Activated CD4-positive, alpha-beta T cell treated with anti-CD3 and anti-CD28 coated beads for 24 hours (primary cell): ENCODE measurements around the gene MS4A3.
"Not testable (repeated sequence)": the region's sequence is repeated elsewhere in the genome, so short reads cannot be mapped to it uniquely, and the experiment has no call there.

Source experiments
- DNase-seq, 2 donors: peaks; one replicate each; pipeline ENCODE4 v3.0.0-alpha.2; 2020; ENCODE audit warnings: low read depth in 2 of 2

MS4A3 gene, protein sequence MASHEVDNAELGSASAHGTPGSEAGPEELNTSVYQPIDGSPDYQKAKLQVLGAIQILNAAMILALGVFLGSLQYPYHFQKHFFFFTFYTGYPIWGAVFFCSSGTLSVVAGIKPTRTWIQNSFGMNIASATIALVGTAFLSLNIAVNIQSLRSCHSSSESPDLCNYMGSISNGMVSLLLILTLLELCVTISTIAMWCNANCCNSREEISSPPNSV

DNA sequence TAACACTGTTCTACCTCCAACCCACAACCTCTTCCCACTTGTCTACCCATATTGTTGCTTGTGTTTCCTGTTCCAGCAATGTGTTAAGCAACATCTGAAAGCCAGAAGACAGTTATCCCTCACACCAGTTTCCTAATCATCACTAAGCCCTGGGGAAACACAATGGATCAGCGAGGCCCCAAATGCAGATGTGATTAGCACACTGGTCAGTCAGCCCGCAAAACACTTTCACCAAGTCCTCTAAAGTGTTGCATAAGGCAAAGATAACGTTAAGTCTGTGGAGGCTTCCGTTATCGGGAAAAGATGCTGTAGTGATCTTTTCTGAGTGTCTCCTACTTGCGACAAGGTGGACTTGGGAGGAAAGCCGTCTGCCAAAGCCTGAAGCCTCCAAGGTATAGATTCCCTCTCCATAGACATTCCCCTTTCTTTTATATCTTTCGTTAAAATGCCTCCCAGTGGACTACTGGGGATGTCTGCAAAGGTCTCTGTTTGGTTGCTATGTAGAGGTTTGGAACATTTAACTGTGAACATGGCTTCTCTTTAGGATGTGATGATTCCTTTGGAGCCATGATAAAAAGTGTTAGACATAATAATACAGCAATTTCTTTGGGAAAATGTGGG, at the start of gene MS4A3:
MS4A3 (plus strand) TSS at position 317 of the 621 bp plus-strand sequence. CDS start 4,496 bp downstream, outside the sequence.
- DNase-seq = no peak

DNA sequence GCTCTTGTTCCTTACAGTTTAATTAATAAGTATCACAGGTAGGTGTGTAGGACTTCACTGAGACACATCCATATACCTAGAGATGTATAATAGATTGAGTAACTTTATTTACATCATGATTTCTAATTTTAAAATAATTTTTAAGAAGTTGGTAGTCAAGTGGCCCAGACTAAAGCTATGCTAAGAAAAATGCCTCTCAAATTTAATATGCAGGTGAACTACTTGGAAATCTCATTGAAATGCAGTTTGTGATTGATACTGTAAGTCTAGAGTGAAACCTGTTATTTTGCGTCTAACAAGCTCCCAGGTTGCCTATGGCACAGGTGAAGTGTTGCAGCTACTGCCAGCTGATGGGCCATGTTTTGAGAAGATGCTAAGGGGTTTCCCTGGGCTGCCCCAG, 39.6 kb upstream of the MS4A3 start, which contains the start of gene OOSP4B:
OOSP4B (plus strand) TSS at position 301 of the 400 bp plus-strand sequence.
- no peak for DNase-seq

DNA sequence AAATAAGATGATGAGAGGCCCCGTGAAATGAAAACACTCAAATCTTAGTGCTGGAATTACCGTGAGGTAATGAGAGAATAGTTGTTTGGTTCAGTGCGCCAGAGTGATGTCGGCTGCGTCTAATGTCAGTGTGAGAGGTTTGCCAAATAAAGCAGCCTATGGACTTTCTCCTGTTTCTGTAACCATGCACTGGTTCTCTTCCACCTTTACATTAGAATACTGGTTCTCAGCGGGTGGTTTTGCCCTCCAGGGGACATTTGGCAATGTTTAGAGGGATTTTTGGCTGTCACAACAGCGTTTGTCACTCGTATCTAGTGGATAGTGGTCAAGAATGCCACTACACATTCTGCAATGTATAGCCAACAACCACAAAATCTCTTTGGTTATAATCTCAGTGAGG, 38.4 kb upstream of the MS4A3 start:
- DNase-seq = no peak

DNA sequence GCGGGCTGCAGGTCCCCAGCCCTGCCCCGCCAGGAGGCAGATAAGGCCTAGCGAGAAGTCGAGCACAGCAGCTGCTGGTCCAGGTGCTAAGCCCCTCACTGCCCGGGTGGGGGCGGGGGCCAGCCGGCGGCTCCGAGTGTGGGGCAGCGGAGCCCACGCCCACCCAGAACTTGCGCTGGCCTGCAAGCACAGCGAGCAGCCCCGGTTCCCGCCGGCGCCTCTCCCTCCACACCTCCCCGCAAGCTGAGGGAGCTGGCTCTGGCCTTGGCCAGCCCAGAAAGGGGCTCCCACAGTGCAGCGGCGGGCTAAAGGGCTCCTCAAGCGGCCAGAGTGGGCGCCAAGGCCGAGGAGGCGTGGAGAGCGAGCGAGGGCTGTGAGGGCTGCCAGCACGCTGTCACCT, 36.1 kb upstream of the MS4A3 start:
- DNase-seq = not testable (repeated sequence)

DNA sequence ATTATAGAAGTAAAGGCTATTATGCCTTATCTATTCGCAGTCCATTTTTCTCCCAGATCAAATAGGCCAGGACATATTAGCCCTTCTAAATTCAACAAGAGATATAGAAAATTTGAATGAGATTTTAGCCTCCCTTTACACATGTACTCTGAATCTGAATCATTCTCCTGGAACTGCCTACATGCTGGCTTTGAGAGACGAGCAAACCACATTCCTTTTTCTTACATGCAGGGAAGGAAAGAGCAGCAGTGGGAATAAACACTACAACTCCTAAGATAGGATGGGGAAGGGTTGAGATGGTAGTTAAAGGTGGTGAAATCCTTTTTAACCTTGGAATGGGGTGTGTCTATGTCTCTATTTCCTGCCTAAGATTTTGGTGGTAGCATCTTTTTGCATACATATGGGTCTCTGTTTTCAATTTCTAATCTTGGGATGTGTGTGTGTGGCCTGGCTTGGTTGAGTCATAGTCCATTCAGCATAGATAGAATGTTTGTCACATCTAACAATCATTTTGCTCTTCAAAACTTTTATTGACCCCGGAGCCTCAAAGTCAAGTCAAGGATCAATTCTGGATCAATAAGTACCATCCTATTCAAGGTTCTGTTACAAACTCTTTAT, 27.3 kb upstream of the MS4A3 start:
- DNase-seq = no peak

DNA sequence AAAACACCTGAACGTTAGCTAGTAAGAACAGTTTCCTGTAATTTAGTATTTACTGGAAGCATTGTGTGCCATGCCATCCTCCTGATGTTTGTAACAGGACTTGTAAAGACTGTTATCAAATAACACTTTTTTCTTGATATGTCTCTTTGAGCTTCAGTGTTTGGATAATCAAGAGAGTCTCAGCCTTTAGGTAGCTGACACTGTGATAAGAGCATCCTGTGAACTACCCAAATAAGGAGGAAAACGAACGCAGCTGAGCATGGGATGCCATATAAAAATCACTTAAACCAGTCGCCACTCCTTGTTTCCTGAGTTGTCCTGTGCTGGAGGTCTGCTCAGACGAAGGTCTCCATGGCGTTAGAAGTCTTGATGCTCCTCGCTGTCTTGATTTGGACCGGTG, 16.4 kb upstream of the MS4A3 start, which contains the start of gene OOSP2:
OOSP2 (plus strand) TSS at position 301 of the 400 bp plus-strand sequence; CDS start at position 352, 51 bp downstream.
- no peak for DNase-seq

DNA sequence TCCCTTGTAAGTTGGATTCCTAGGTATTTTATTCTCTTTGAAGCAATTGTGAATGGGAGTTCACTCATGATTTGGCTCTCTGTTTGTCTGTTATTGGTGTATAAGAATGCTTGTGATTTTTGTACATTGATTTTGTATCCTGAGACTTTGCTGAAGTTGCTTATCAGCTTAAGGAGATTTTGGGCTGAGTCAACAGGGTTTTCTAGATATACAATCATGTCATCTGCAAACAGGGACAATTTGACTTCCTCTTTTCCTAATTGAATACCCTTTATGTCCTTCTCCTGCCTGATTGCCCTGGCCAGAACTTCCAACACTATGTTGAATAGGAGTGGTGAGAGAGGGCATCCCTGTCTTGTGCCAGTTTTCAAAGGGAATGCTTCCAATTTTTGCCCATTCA, 6.0 kb upstream of the MS4A3 start:
- DNase-seq = not testable (repeated sequence)

DNA sequence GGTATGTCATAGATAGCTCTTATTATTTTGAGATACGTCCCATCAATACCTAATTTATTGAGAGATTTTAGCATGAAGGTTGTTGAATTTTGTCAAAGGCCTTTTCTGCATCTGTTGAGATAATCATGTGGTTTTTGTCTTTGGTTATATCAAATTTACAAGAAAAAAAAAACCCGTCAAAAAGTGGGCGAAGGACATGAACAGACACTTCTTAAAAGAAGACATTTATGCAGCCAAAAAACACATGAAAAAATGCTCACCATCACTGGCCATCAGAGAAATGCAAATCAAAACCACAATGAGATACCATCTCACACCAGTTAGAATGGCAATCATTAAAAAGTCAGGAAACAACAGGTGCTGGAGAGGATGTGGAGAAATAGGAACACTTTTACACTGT, 5.6 kb upstream of the MS4A3 start:
- DNase-seq = not testable (repeated sequence)

DNA sequence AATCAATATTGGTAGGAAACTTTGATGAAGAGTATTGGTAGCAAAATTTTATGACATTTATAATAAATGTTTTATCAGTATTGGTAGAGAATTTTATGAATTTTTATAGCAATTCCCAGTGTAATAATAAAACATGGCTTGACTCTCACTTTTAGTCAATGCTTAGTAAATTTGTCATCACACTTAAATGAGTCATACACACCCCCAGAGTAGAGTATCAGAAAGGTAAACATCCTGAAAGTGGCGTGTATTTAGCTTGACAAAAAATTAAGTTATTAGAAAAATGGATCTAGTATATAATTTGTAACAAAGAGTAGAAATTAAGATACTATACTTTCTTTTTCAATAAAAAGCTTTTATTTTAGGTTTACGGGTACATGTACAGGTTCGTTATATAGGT, 2.6 kb downstream of the MS4A3 start:
- no peak for DNase-seq

DNA sequence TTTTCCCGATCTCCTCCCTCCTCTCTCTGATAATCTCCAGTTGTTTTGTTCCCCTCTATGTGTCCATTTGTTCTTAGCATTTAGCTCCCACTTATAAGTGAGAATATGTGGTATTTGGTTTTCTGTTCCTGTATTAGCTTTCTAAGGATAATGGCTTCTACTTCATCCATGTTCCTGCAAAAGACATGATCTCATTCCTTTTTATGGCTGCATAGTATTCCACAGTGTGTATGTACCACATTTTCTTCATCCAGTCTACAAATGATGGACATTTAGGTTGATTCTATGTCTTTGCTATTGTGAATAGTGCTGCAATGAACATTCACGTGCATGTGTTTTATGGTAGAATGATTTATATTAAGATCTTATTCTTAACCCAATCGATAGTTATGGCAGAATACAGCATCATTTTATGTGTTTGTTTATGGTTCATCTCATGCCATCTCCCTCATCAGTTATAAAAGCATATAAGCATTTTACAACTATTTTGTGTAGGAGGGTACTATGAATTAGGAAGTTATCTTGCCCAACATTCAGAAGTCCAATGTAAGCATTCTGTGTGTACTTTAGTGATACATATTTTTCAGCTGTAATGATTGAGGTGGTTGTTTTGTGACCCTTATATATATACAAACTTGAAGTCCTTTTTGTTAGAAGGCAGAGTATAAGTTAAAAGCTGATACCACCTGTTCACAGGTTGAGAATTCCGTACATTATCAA, 3.2 kb downstream of the MS4A3 start:
- DNase-seq = no peak

DNA sequence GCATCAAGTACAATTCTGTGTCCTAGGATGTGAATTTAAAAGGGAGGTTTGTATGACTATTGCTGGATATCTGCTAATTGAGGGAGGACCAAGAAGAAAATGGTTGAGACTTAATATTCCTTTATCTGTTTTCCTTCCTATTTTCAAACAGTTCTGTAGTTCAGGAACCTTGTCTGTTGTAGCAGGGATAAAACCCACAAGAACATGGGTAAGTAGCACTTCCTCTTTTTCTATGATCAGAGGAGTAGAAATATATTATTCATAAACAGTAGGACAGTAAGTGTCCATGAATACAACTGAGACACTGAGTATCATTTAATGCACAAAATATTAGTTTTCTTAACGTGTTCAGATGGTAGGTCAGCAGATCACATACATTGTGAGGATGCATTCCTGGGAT, 7.6 kb downstream of the MS4A3 start:
- no peak for DNase-seq

DNA sequence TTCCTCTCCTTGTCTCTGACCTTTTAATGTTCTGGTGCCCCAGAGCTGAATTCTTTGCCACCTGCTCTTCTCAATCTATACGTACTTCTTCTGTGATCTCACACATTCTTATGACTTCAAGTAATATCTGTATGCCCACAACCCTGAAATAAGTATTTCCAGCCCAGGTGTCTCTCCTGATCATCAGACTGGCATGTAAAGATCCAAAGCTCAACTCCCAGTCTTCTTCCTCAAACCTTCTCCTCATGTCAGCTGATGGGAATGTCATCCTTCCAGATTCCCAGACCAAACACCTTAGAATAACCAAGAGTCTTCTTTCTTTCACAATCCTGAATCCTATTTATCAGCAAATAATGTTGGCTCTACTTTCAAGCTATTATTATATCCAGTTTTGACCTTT, 9.3 kb downstream of the MS4A3 start:
- DNase-seq = no peak

DNA sequence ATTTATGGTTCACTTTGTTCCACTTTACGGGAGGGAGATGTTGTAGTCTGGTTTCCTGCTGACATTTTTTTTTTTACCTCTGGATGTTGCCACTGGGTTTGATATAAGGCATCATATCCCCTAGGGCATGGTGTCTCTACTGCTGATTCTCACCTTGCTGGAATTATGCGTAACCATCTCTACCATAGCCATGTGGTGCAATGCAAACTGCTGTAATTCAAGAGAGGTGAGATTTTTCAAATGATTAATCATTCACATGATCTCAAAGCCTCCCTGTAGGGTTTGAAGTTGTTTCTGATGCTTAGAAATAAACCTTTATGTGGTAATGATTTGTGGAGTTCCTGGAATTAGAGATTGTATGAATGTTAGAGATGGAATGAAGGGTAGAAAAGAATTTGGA, 13.0 kb downstream of the MS4A3 start:
- DNase-seq = no peak

DNA sequence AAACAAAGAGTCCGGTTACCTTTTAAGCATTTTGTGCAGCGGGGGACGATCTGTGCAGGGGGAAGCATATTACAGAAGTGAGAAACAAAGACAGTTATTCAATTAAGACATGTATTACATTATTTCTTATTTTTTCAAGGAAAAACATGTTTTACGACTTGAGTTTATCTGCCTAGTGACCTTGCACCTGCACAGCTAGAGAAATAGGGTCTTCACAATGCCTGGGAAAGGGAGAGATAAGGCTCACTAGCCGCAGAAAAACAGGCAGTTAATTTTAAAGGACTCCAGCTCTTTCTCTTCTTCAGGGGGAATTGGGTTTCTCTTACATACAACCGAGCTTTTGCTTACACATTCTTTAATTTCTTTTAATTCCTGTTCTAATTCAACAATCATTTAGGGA, 15.2 kb downstream of the MS4A3 start:
- DNase-seq = not testable (repeated sequence)

DNA sequence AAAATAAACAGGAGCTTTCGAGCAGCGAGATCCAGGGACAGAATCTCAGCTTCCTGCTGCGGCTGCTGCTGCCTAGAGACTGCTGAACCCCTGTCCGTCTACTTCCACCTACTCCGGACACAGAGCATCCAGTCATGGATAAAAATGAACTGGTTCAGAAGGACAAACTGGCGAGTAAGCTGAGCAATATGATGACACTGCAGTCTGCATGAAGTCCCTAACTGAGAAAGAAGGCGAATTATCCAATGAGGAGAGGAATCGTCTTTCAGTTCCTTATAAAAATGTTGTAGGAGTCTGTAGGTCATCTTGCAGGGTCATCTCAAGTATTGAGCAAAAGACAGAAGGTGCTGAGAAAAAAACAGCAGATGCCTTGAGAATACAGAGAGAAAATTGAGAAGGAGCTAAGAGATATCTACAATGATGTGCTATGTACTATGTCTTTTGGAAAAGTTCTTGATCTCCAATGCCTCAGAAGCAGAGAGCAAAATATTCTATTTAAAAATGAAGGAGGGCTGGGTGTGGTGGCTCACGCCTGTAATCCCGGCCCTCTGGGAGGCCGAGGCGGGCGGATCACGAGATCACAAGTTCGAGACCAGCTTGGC, 20.9 kb downstream of the MS4A3 start:
- no peak for DNase-seq

DNA sequence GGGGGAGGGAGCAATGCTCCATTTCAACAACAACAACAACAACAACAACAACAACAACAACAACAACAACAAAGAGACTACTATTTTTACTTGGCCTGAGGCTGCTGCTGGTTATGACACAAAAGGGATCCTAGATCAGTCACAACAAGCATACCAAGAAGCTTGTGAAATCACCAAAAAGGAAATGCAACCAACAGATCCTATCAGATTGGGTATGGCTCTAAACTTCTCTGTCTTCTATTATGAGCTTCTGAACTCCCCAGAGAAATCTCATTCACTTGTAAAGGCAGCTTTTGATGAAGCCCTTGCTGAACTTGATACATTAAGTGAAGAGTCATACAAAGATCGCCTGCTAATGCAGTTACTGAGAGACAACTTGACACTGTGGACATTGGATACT, 21.5 kb downstream of the MS4A3 start:
- no peak for DNase-seq

DNA sequence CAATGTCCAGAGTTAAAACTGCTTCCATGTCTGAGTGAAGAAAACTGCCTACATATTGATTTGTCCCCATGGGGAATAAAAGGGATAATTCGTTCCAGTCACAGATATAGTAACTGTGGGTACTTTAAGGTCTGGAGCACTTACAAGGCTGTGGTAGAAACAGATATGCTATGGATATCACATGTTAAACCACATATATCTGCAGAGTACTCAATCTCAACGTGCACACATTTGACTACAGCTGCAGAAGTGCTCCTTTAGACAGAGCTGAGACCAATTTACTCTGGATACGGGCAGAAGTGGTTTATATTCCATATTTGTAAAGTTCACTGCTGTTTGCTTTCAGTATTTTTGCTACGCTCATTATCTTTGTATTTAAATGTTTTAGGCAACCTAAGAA, 22.3 kb downstream of the MS4A3 start:
- DNase-seq = no peak

DNA sequence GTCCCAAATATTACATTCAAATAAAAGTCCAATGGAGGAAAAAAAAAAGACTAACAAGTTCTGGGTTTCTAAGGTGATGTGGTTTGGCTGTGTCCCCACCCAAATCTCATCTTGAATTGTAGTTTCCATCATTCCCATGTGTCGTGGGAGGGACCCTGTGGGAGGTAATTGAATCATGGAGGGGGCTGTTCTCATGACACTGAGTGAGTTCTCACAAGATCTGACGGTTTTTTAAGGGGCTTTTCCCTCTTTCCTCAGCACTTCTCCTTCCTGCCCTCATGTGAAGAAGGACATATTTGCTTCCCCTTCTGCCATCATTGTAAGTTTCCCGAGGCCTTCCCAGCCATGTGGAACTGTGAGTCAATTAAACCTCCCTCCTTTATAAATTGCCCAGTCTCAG, 24.1 kb downstream of the MS4A3 start:
- no peak for DNase-seq

DNA sequence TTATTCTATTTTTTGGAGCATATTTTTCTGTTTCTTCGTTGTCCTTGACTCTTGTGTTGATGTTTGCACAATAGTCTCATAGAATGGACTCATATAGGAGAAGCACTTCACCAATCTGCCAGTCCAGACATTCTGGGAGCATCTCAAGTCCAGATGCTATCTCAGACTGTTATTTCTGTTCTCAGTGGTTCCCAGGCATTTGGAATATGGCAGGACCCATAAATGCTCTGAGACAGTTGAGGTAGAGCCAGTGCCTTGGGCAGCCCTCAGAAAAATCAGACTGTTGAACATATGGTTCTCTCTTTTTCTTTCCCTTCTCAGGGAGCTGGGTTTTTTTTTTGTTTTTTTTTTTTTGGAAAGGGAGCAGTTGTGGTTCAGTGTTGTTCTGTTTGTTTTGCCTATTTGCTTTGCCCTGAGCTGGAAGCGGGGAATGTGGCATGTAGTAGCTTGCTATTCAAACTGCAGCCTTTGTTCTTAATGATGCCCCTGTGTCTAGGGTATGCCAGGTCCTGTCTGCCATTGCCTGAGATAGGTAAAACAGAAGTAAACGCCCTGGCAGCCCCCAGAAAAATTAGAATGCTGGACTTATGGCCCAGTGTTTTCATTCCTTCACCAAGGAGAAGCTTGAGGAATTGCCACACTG, 28.3 kb downstream of the MS4A3 start:
- no peak for DNase-seq

DNA sequence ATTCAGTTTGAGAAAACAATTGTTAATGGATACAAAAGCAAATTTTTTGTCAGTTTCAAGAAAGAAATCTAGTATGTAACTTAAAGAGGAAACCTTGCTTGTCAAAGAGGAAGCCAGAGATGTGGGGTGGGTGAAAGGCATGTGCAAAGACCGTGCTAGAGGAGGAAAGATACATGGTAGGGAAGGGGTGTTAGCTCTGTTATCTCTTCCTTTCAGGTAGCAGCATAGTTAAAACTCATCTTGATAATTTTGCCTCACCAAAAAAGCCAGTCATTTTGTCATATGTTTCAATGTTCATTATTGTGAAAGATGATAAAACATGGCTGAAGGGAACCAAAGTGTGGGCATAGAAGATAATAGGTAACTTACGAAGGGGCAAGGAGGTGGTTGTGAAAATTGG, 29.4 kb downstream of the MS4A3 start:
- DNase-seq = no peak

DNA sequence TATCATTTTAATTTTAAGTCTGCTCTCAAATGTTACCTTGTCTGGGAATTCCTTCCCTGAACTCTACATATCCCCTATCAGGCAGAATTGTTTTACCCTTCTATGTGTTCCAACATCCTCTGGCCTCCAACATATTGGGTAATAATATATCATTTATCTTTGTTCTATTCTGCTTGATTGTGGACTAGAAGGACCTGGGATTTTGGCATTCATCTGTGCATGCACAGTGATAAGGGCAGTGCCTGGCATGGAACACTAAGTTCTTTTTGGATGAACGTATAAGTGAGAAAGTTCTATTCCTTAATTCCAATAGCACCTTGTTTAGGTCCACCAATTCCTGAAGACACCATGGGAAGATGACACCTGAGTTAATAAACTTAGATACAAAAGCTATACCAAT, 30.8 kb downstream of the MS4A3 start:
- DNase-seq = no peak

DNA sequence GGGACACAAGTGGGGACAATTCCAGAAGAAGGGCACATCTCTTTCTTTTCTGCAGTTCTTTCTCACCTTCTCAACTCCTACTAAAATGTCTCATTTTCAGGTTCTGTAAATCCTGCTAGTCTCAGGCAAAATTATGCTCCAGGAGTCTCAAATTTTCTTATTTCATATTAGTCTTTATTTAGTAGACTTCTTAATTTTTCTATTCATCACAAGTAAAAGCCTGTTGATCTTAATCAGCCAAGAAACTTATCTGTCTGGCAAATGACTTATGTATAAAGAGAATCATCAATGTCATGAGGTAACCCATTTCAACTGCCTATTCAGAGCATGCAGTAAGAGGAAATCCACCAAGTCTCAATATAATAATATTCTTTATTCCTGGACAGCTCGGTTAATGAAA, 31.9 kb downstream of the MS4A3 start, which contains the start of gene MS4A2:
MS4A2 (plus strand) TSS at position 301 of the 400 bp plus-strand sequence. CDS start 102 bp downstream, outside the sequence.
- DNase-seq = no peak
